HFFc6 (cell line): ENCODE data around the gene PKP4. TPM values are rescaled to one million over a fixed set of nuclear protein-coding genes. Genes with fewer than 3 reads are reported as not detected.

ENCODE experiments used
- DNase-seq: peaks from one replicate; pipeline ENCODE4 v3.0.0-alpha.2; 2018
- H3K27ac Mint-ChIP-seq: 2 replicates; pipeline ENCODE4 v1.8.0; 2020; ENCODE audit warnings: mild to moderate bottlenecking, mixed read lengths
- H3K27me3 Mint-ChIP-seq: 2 replicates; pipeline ENCODE4 v1.8.0; 2021; ENCODE audit warnings: mild to moderate bottlenecking, moderate library complexity, mixed read lengths; ENCODE audit not compliant: insufficient read depth
- H3K36me3 Mint-ChIP-seq: 2 replicates; pipeline ENCODE4 v1.8.0; 2021; ENCODE audit warnings: low read depth, mixed read lengths
- H3K4me1 Mint-ChIP-seq: 2 replicates; pipeline ENCODE4 v1.8.0; 2020; ENCODE audit warnings: low read depth, mixed read lengths
- H3K4me3 Mint-ChIP-seq: 2 replicates; pipeline ENCODE4 v1.8.0; 2020; ENCODE audit warnings: mild to moderate bottlenecking, moderate library complexity, mixed read lengths
- H3K9me3 Mint-ChIP-seq: 2 replicates; pipeline ENCODE4 v1.8.0; 2020; ENCODE audit warnings: mild to moderate bottlenecking, mixed read lengths
- total RNA-seq, 6 experiments: library from RNA; stranded (reverse); fragmentation: NEBNext Ultra II Directional; extraction: Animal tissue kit (Norgen Biotek cat#: 25700); gene quantifications; 2 replicates in 1 of 6; 3 replicates in 5 of 6; pipeline ENCODE4 v1.2.3, GENCODE V29; 2021
- TF ChIP-seq, protein P1 (sequence below): fragments of 200-600 bp; sonication (generic); IDR thresholded peaks from 2 replicates; pipeline ENCODE4 v1.5.0; 2021; ENCODE audit warnings: antibody characterized with exemption, mild to moderate bottlenecking

Gene PKP4
- total RNA-seq, 6 experiments from 2014 or later = 35.9 to 48.9 (median 43.5) TPM

DNA sequence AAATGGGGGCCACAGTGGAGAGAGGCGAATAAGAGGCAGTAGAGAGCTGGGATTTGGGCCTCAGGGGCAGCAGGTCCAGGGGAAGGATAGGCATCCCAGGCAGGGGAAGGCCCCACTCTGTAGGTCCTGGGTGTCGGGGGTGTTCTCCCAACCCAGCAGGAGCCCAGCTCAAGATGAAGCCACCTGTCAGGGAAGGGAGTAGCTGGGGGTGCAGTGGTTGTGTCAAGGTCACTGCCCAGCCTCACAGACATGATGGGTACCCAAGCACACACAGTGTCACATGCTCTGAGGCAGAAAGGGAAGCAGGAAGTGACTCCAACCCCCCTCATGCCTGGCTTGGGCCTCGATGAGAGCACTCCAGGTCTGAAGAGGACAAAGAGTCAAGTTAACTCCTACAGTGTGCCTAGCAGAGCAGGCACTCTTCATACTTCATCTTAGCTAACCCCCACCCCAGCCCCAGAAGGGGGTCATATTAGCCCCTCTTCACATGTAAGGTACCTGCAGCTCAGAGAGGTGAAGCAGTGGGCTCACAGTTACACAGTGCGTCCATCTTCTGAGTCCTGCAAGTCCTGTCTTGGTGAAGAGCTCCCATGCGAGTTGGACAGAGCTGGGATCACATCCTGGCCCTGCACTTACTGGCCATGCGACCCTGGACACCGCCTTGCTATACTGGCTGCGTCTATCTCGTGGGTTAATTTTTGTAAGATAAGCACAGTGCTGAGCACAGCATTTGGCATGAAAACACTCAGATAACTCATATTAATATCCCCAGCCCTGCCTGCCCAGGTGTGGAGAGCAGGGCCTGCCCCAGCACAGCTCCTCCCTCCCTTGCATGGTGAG, 265.7 kb downstream of the PKP4 start:
- TF ChIP-seq, protein P1, sequence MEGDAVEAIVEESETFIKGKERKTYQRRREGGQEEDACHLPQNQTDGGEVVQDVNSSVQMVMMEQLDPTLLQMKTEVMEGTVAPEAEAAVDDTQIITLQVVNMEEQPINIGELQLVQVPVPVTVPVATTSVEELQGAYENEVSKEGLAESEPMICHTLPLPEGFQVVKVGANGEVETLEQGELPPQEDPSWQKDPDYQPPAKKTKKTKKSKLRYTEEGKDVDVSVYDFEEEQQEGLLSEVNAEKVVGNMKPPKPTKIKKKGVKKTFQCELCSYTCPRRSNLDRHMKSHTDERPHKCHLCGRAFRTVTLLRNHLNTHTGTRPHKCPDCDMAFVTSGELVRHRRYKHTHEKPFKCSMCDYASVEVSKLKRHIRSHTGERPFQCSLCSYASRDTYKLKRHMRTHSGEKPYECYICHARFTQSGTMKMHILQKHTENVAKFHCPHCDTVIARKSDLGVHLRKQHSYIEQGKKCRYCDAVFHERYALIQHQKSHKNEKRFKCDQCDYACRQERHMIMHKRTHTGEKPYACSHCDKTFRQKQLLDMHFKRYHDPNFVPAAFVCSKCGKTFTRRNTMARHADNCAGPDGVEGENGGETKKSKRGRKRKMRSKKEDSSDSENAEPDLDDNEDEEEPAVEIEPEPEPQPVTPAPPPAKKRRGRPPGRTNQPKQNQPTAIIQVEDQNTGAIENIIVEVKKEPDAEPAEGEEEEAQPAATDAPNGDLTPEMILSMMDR = no peak
- DNase-seq = no peak
- Mint-ChIP-seq H3K9me3 (no peaks in the 10 kb centered on the region), H3K4me3 (no peak overlapping the region), H3K4me1 (peaks cover 16% of the 10 kb centered on the region), H3K36me3 (no peaks in the 10 kb centered on the region), H3K27ac (no peak overlapping the region), H3K27me3 (peaks cover 2% of the 10 kb centered on the region)

DNA sequence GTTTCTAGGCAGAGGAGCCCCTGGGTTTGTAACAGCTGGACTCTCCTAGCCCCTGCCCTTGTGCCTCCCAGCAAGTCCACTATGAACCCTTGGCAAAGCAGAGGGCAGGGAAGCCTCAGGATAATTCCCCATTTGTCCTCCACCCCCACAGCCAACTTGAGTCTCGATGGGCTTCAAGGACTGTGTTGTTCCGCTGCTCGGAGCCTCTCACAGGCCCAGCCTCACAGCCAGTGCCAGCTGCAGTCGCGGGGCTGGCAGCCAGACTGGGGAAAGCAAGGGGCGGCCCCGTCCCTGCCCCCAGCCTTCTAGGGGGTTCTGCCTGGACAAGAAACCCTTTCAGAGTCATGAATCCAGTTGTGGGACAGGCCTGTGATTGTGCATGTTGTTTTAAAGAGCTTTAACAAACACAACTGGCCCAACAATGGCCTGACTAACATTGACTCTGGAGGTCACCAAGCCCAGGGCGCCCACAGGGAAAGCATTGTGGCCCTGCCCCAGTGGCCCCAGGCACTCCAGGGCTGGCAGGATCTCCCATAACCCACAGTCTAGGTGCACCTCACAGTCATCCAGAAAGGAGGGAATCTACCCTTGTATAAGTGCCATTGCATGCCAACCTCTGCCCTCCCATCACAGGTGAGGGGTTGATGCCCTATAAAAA, 266.6 kb downstream of the PKP4 start:
- Mint-ChIP-seq H3K9me3 (no peaks in the 10 kb centered on the region), H3K27me3 (peaks cover 6% of the 10 kb centered on the region), H3K4me3 (no peak overlapping the region), H3K27ac (no peak overlapping the region), H3K36me3 (no peaks in the 10 kb centered on the region), H3K4me1 (peaks cover 16% of the 10 kb centered on the region)
- DNase-seq = no peak
- TF ChIP-seq, protein P1 = no peak

DNA sequence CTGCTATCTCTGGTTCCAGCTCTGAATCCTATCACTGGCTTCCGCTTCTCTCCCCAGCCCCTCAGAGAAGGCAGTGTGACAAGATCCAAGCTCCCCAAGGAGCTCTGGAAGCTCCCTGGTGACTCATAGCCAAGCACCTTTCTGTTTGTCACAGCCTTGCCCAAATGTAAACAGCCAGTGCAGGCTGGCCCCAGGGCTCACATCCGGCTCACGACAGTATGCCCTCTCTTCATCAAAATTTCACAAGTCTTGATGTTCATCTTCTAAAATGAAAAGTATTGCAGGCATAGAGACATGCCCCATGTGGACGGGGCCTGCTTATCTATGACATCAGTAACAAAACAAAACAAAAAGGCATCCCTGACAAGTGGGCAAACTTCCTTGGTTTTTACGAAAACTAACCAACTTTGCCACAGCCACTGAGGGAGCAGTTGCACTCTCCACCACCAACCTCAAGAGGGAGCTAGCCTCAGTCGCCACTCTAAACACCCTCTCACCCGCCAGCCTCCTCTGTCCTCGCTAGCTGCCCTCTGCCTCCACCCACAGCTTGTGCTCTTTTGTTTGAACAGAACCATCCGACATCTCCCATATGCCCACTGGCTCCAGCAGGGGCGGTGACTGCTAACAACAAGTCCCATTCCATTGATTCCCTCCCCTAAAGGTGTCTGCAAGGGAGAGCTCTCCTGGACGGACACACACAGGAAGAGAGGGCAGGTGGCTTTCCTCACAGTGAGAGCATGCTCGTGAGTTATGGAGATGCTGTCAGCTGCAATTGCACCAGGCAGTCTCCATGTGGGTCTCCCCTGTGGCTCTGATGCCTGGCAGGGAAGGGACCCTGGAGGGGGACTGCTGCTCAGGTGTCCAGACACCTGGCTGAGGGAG, 267.4 kb downstream of the PKP4 start:
- H3K27me3 Mint-ChIP-seq = peaks cover 8% of the 10 kb centered on the region
- no peaks in the 10 kb centered on the region for H3K9me3 Mint-ChIP-seq
- no peaks in the 10 kb centered on the region for H3K36me3 Mint-ChIP-seq
- peaks cover 16% of the 10 kb centered on the region for H3K4me1 Mint-ChIP-seq
- TF ChIP-seq, protein P1 = peak; percentile 57
- H3K4me3 Mint-ChIP-seq = no peak overlapping the region
- no peak for DNase-seq
- H3K27ac Mint-ChIP-seq = no peak overlapping the region

GRCh38 chr2:158724803-158725381, 268.1 kb downstream of the PKP4 start:
- H3K36me3 Mint-ChIP-seq = no peaks in the 10 kb centered on the region
- H3K27me3 Mint-ChIP-seq = peaks cover 13% of the 10 kb centered on the region
- TF ChIP-seq, protein P1 = no peak
- no peak overlapping the region for H3K4me3 Mint-ChIP-seq
- no peaks in the 10 kb centered on the region for H3K9me3 Mint-ChIP-seq
- peaks cover 16% of the 10 kb centered on the region for H3K4me1 Mint-ChIP-seq
- no peak overlapping the region for H3K27ac Mint-ChIP-seq
- no peak for DNase-seq

DNA sequence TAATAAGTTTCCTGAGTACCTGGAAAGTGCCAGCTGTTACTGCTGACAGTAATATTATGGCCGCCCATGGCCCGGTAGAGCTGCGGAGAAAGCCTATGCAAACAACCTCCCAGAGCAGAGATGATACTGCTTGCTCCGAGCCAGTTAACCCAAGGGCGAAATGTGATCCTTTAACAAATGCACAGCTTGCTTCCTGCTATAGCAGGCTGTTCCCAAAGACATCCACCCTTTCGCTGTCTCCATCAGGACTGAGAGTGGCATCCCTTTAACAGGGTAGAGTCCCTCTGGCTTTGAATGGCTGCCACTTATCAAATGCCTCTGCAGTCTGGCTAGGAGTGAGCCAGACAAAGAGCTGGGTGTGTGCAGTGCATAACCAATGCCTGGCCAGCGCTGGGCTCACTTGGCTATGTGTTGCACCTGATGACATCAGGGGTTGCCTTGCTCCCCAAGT, 268.7 kb downstream of the PKP4 start:
- Mint-ChIP-seq H3K36me3 (no peaks in the 10 kb centered on the region), H3K4me3 (no peak overlapping the region), H3K9me3 (no peaks in the 10 kb centered on the region), H3K4me1 (peaks cover 16% of the 10 kb centered on the region), H3K27ac (no peak overlapping the region), H3K27me3 (peaks cover 19% of the 10 kb centered on the region)
- no peak for DNase-seq
- TF ChIP-seq, protein P1 = no peak
